NK-92 (cell line): Measurements from ENCODE around the gene TENM3.
"Not testable (repeated sequence)": the region's sequence is repeated elsewhere in the genome, so short reads cannot be mapped to it uniquely, and the experiment has no call there.

Experiments used
- DNase-seq: peaks from one replicate; lab custom pipeline; 2025; ENCODE audit not compliant: unreplicated experiment; lab: John Stamatoyannopoulos, UW

TENM3 gene

DNA sequence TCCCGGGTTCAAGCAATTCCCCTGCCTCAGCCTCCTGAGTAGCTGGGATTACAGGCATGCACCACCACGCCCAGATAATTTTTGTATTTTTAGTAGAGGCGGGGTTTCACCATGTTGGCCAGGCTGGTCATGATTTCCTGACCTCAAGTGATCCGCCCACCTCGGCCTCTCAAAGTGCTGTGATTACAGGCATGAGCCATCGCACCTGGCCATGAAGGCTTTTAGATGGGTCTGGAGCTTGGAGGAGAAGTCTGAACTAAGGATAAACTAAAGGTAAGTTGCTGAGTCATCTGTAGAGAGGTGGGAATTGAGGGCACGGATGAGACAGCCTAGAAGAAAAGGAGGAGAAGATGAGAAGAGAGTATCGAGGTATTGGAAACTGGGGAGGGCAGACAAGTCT, at the start of gene TENM3:
TSS of gene TENM3 (plus strand) at position 199 of the 400 bp plus-strand sequence. CDS start 80,619 bp downstream, outside the sequence.
- DNase-seq, result not testable (repeated sequence)

DNA sequence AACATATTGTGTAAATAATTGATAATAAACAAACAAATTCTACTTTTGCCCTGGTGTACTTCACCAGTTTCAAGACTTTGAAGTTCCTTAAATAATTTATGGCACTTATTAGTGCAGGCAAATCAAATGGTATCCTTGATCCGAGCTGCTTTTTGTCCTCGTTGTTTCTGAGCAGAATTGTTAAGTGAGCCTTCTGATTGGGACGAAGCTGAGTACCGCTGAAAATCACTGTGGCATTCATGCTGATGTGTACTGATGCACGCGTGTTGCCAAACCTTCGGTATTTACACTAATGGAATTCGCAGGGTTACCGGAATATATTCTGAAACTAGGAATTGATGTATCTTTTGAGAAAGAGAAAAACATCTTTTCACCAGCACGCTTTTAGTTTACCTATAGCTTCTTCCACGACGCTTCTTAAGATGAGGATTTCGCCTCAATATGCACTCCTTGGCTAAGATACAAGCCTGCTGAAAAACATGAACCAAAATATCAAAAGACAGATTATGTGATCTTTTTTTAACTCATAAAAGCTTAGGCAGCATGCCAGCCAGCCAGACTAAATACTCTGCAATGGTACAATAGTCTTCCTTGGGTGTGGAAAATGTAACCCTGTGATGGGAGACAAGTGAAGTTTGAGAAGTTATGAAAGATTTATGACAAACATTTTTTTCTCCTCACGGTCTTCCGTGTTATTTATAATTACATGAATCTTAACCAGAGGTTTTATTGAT, 48.9 kb upstream of the TENM3 start:
- DNase-seq, result no peak

DNA sequence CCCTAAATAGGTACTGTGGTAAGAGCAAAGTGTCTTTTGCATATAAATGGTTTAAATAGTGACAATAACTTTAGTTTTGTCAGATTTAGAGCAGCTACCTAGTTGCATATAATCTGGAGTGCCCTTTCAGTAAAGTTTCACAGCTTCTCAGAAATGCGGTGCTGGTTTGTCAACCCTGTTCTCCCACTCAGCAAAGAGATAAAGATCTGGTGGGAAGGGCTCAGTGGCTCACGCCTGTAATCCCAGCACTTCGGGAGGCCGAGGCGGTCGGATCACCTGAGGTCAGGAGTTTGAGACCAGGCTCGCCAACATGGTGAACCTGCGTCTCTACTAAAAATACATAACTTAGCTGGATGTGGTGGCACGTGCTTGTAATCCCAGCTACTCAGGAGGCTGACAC, 45.6 kb upstream of the TENM3 start:
- DNase-seq, result no peak

DNA sequence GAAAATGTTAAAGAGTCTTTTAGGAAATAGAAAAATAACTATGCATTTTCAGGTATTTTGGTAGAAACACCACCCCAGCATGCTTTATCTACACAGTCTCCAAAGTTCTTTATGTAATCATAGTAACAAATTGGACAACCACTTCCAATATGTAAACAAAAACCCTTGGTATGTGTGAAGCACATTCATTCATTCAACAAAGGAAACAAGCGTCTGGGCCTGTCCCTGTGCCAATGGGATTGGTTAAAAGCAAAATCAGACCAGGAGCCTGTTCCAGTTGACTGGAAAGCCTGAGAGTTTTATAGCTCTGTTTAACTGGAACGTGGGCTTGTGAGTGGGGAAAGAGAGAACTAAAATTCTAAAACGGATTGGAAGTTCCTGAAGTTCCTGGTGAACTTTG, 41.3 kb upstream of the TENM3 start:
- no peak for DNase-seq

DNA sequence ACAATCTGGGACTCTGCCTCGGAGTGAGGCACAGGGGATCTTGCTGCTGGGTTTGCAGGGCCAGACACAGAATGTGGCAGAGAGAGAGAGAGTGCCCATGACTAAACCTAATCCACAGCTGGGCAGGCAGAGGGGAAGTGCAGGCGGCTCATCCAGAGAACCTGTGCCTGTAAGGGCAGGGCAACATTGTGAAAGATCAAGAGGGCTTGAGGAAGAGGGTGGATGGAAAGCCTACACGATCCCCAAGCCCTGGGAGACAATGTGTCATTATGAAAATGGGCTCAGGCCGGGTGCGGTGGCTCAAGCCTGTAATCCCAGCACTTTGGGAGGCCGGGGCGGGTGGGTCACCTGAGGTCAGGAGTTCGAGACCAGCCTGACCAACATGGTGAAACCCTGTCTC, 40.6 kb upstream of the TENM3 start:
- no peak for DNase-seq

DNA sequence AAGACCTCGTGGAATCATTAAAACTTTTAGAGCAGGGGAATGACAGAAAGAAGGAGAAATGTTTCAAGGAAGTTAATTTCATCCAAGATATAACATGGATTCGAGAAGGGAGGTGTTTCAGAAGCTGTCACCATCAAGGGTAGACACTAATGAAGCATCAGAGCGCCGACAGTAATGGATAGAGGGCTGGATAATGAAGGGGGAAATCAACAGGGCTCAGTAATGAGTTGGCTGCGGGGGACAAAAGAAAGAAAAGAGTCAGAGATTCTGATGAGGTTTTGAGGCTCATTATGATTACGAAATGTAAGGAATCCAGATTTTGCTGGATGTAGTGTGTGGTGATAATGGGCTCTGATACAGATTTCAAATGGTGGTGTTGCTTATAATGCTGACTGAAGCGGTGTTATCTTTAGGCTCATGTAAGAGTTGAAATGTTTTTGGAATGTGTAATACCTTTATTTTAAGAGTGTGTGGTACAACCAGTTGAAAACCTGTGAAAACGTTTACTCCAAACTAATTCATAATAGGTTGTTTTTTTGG, 39.3 kb upstream of the TENM3 start:
- no peak for DNase-seq

DNA sequence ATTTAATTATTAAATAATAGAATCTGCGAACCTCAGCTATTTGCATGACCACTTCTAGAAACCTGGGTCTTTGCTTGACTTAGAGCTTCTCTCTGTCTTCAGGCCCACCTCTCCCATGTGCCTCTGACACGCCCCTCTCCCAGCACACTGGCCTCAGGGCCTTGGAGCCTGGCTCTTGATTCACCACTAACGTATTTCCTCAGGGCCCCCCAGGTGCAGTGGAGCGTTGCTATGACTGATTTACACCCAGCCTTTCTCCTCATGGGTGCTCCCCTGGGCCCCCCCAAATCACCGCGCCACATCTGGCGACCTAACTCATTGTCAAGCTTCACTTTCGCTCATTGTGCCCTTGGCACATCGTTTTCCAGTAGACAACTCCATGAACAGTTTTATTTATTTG, 37.9 kb upstream of the TENM3 start:
- DNase-seq, result no peak

DNA sequence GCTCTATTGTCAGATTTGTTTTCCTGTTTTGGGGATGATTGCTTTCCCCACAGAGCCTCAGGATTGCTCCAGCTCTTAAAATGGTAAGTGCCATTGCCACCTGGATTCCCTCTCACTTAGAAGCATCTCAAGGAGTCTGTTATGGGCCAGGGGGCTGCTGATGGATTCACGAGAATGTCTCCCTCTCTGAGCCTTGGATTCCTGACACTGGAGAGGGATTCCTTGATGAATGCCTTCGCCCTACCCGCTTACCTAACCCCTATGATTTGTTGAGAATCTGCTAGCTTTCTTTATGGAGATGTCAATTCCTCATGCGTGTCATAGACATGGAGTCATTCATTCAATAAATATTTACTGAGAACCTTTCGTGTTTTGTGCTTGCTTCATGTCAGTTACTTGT, 36.9 kb upstream of the TENM3 start:
- DNase-seq, result no peak

DNA sequence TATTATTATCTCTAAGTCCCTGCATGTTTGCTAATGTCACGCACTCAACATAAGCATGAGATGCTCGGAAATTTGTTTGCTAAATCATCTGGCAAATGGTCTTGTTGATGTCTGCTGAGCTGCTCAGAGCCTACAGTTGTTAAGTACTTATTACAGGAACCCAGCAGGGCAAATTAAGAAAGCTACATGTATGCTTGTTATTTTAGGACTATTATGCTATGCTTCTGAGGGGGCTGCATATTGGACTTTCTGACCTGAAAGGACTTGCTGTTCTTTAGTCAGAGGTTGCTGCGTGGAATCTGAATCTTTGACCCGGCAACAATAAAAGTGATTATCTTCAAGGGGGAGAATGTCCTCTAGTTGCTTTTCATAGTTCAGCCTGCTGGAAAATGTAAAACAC, 36.3 kb upstream of the TENM3 start:
- DNase-seq, result no peak

DNA sequence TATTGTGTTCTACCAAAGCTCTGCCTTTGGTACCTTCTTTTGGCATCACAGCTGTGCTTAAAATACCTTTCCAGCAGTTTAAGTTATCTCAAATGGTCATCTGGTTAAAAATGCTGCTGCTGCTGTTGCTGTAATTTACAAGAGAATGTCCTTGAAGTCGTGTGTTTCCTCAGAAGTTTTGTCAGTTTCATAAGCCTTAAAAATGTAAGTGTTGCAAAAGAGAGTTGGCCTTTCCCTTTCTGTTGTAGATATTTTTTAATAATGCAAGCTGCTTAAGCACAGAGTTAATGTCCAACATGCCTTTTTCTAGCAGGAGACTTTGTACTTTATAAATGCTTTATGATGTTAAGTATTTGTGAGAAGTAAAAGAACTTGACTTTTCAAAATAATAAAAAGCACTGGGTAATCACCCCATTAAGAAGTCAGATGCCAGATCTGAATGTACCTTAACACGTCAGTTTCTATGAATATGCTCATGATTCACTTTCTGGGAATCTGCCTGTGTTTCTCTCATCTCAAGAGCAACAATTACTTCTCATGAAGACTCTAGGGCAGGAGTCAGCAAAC, 35.3 kb upstream of the TENM3 start:
- DNase-seq, result no peak

DNA sequence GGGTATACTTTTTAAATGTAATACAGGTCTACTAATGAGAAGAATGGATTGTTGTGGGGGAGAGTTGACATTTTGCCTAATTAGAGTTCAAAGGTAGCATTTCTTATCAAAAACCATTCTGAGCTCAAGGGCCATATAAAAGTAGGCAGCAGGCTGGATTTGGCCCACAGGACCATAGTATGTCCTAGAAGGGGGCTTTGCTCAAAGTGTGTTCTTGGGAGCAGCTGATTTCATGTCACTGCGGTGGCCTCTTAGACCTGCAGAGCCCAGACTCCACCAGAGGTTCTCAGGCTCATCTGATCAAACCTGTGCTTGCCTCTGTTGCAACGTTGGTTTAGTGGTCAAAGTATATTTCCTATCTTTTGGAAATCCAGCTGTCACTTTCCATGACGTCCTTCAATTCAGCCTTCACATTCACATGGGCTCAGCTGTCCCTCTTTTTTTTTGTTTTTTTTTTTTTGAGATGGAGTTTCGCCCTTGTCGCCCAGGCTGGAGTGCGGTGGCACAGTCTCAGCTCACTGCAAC, 34.6 kb upstream of the TENM3 start:
- DNase-seq, result no peak

DNA sequence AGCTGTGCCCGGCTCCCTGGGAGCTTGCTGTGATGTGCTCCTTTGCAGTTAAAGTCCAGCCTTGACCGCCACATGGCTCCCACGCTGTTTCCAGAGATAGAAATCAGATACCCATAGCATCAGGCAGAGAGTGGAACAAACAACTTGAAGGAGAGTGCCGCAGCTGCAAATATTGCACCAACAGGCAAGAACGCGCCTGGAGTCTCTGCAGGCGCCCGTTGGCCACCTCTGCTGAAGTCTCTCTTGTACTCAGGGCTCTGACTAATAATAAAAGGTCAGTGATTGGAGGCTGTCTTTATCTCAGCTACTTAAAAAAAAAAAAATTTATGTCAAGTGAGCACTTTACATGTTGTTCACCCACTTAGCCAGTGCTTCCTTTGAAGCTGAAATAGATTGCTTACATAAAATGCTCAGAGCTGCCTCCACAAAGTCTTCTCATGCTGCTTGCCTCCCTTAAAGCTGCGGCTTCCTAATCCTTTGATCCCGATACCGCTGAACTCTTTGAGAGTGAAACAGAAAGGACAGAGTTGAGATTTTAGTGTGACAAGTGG, 30.9 kb upstream of the TENM3 start:
- DNase-seq, result no peak

DNA sequence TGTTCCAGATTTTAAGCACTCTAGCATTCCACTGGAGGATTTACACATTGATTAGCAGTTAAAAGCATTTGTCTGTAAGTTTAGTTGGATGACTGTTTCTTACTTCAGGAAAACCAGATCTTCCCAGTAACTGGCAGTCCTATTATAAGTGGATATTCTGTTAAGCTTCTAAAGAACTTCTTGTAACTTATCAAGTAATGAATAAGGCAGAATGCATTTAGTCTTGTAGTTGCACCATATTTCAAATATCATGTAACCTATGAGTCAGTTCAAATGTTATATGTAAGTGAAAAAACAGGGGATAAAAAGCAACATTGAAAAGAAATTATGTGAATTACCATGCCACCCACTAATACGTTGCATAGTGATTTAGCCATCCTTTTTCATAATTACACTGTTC, 30.2 kb upstream of the TENM3 start:
- no peak for DNase-seq

DNA sequence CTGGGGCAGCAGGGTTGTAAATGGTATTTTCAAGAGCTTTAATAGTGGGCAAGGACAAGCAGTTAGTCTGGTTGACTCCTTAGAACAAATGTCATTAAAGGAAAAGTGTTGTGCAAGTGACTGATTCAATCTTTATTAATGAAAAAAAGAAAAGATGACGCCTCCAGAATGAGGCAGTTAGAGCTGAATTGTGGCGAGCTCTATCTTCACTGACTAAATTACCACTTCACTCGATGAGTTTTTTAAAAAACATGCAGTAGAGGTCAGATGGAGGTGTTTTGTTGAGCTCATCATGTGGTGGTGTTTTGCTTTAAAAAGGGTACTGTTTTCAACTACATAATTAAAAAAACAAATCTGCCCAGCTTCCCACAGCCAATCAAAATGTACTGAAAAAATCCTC, 28.1 kb upstream of the TENM3 start:
- DNase-seq, result no peak

DNA sequence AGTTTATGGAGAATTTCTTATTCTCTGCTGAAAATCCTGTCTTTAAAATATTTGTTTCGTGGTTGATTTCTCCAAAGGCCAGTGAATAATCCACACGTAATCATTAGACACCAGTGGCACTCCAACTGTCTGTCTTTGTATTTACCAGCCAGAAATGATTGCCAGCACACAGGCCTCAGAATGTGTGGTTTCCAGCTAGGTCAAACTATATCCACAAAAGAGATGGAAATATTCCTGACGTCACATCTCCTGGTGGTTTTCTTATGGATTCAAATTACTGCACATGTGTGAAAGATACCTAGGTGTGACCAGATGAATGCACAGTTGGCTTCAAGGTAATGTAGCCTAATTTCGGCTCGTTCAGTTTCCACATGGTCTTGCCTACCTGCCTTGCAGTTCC, 27.2 kb upstream of the TENM3 start:
- DNase-seq, result no peak

DNA sequence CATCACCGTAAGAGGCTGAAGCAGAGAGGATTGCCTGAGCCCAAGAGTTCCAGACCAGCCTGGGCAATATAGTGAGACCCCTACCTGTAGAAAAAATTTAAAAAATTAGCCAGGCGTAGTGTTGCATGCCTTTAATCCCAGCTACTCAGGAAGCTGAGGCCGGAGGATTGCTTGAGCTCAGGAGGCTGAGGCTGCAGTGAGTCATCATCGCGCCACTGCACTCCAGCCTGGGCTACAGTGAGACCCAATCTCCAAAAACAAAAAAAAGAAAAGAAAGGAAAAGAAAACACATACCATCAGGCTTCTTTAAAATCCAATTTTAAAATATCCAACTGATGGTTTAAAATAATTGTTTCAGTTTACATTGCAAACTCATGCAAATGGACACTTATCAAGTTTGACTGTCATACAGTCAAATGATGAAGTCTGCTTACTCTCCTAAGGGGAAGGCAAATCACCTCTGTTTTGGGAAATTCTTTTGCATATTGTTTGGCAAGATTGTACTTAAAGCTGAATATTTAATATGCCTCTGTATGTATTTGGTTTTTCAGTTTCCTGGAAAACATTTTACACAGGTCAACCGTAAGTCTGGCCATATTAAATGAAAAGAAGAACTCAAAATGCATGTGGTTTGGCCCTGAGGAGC, 23.7 kb upstream of the TENM3 start:
- no peak for DNase-seq

DNA sequence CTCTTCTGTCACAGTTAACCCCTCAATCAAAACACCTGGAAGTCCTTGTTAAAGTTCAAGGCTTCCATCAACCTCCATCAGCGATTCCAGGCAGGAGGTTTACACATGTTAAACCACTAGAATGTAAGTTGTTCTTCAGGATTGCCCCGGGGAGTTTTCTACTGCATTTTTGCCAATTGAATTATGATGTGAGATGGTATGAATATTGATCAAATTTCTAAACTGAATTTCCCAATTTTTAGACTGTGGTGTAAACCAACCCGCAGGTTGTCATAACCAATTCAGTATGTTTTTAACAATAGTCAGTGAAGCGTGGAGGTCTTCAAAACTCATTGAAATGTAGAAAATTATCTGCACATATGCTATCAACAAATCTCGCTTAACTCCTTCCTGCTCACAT, 21.2 kb upstream of the TENM3 start:
- no peak for DNase-seq

DNA sequence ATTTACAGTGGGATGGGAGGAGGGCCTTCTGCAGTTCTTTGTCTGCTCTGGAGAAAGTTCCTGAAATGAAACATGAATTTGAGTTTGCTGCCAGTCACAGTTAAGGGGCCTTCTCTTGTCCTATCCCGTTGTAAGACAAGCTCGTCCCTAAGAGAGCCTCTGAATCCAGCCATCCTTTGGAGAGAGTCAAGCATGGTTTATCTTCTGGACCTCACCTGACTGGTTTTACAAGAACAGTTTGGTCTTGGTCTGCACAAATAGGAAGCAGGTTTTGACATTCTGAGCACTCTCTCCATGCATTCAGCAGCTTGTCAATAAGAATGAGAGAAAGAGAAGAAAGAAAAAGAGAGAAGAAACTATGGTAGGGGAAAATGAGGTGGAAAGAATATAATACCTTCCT, 20.4 kb upstream of the TENM3 start:
- DNase-seq, result no peak

DNA sequence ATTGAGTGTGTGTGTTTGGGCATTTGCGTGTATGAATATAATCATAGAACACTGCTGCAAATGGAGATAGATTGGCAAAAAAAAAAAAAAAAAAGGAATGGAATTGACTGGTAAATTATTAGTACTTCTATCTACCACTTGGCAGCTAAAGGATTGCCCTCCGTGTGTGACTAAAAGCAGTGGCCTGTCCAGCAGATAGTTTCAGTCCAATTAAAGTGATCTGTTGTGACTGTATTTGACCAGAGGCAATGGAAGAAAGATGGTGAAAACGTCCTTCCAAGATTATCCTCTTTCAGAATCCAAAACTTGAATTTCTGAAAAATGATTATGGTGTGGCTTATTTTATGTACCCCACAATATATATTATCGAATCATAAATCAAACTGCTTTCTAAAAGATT, 19.5 kb upstream of the TENM3 start:
- DNase-seq, result no peak

DNA sequence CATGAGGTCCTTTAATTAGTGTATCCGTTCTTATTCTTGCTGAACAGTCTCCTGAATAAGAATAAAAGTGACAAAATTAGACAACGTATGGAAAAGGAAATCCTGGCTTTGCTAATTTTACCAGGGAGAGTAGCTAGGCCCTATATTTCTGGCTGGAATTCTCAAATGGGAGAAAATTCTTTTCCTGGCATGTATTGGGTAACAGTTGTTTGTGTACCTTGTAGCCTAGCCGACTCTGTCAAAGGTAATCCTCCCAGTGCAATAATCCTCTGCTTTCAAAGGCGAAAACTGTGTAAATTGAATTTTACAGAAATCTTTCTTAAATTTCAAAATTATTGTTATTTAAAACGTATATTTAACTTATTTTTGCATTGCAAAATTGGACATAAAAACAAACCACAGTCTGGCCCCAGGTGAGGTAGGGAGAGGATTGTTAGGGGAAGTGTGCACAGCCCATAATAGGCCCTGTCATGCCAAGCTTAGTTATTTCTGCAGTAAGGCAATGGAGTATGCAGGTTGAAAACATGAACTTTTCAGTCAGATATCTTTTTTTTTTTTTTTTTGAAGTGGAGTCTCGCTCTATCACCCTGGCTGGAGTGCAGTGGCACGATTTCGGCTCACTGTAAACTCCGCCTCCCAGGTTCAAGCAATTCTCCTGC, 18.9 kb upstream of the TENM3 start:
- DNase-seq, result no peak

DNA sequence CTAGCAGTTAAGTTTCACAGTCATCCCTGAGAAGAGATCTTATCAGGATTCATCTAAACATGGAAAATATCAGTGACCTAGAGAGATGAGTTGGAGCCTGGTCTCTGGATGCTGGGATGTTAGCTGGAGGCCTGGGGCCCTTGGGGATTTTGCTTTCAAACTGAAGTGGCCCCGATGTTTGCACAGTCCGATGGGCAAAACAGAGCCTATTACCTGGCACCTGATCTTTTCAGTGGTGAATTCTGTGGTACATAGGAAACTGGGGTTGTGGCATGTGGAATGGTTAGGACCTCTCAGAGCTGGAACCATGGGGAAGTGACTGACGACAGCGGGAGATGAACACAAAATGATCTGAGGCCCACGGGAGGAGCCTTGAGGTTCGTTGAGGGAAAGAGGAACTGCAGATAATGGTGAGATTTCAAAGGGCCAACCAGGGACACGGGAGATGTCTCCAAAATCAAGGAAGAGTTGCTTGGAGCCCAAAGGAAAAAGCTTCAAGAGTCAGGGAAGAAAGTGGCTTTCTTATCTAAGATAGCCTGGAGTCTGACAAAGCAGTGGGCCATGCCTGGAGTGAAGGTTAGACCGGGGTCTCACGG, 17.8 kb upstream of the TENM3 start:
- no peak for DNase-seq
